Liver (tissue), 9 donors: Measurements from ENCODE around the gene RHEX. TPM values are rescaled to one million over a fixed set of nuclear protein-coding genes. Genes with fewer than 3 reads are reported as not detected.

ENCODE experiments used
- DNase-seq: peaks from one replicate; pipeline ENCODE4 v3.0.0-alpha.2; 2017; ENCODE audit warnings: low spot score
- H3K27ac ChIP-seq, 2 donors: one replicate each; pipeline ENCODE4 v1.7.0; 2013; ENCODE audit warnings: inconsistent platforms in 2 of 2, low read length in 2 of 2, control low read depth in 1 of 2, low read depth in 1 of 2, mild to moderate bottlenecking in 1 of 2
- H3K27me3 ChIP-seq, 4 donors: one replicate each; pipeline versions ENCODE4 v1.6.1 to v1.7.0; 2013; ENCODE audit warnings: low read length in 3 of 4, inconsistent platforms in 1 of 4, mild to moderate bottlenecking in 1 of 4, moderate library complexity in 1 of 4; ENCODE audit not compliant: control insufficient read depth in 4 of 4, insufficient read depth in 4 of 4
- H3K36me3 ChIP-seq, 4 donors: one replicate each; pipeline versions ENCODE4 v1.6.1 to v1.7.0; 2013; ENCODE audit warnings: low read length in 3 of 4, mild to moderate bottlenecking in 3 of 4, low read depth in 1 of 4, moderate library complexity in 1 of 4; ENCODE audit not compliant: control insufficient read depth in 4 of 4, insufficient read depth in 3 of 4
- H3K4me1 ChIP-seq, 4 donors: one replicate each; pipeline versions ENCODE4 v1.6.1 to v1.7.0; 2013; ENCODE audit warnings: low read length in 3 of 4, mild to moderate bottlenecking in 3 of 4, moderate library complexity in 1 of 4; ENCODE audit not compliant: control insufficient read depth in 4 of 4, insufficient read depth in 4 of 4
- H3K4me3 ChIP-seq, 3 donors: one replicate each; pipeline versions ENCODE4 v1.6.1 to v1.7.0; 2013; ENCODE audit warnings: low read length in 3 of 3, control low read depth in 1 of 3, low read depth in 1 of 3, mild to moderate bottlenecking in 1 of 3
- H3K9ac ChIP-seq, 2 donors: one replicate each; pipeline ENCODE4 v1.7.0; 2013; ENCODE audit warnings: low read length in 2 of 2, mild to moderate bottlenecking in 2 of 2, moderate library complexity in 2 of 2, control low read depth in 1 of 2, low read depth in 1 of 2
- H3K9me3 ChIP-seq, 4 donors: one replicate each; pipeline versions ENCODE4 v1.6.1 to v1.7.0; 2013; ENCODE audit warnings: low read length in 3 of 4; ENCODE audit not compliant: control insufficient read depth in 4 of 4
- ATF3 ChIP-seq: IDR thresholded peaks from 2 replicates; pipeline ENCODE4 v1.6.1; 2016; ENCODE audit warnings: antibody characterized with exemption
- EGR1 ChIP-seq, 2 donors: IDR thresholded peaks; 2 replicates each; pipeline ENCODE4 v1.6.1; 2016 to 2018; ENCODE audit warnings: antibody characterized with exemption in 2 of 2, low read depth in 2 of 2
- FOXA1 ChIP-seq: IDR thresholded peaks from 2 replicates; pipeline ENCODE4 v1.6.1; 2016; ENCODE audit warnings: antibody characterized with exemption
- FOXA2 ChIP-seq: IDR thresholded peaks from 2 replicates; pipeline ENCODE4 v1.6.1; 2016; ENCODE audit warnings: antibody characterized with exemption
- GABPA ChIP-seq, 2 donors: IDR thresholded peaks in 1 of 2; conservative IDR thresholded peaks in 1 of 2; 2 replicates each; pipeline ENCODE4 v1.6.1; 2016; ENCODE audit warnings: antibody characterized with exemption in 2 of 2, mild to moderate bottlenecking in 1 of 2, moderate library complexity in 1 of 2
- HNF4A ChIP-seq, 2 donors: conservative IDR thresholded peaks; 2 replicates each; pipeline ENCODE4 v1.6.1; 2016; ENCODE audit warnings: antibody characterized with exemption in 2 of 2, mild to moderate bottlenecking in 2 of 2
- HNF4G ChIP-seq: IDR thresholded peaks from 2 replicates; pipeline ENCODE4 v1.6.1; 2016; ENCODE audit warnings: antibody characterized with exemption
- JUND ChIP-seq, 2 donors: IDR thresholded peaks; 2 replicates each; pipeline ENCODE4 v1.6.1; 2016; ENCODE audit warnings: antibody characterized with exemption in 2 of 2
- NR2F2 ChIP-seq: IDR thresholded peaks from 2 replicates; pipeline ENCODE4 v1.6.1; 2016; ENCODE audit warnings: antibody characterized with exemption
- RAD21 ChIP-seq, 2 donors: IDR thresholded peaks; 2 replicates each; pipeline ENCODE4 v1.6.1; 2016; ENCODE audit warnings: antibody characterized with exemption in 2 of 2, mild to moderate bottlenecking in 2 of 2
- REST ChIP-seq: IDR thresholded peaks from 2 replicates; pipeline ENCODE4 v1.6.1; 2016; ENCODE audit warnings: antibody characterized with exemption, mild to moderate bottlenecking
- RXRA ChIP-seq, 2 donors: IDR thresholded peaks; 2 replicates each; pipeline ENCODE4 v1.6.1; 2017 to 2018; ENCODE audit warnings: antibody characterized with exemption in 2 of 2, mild to moderate bottlenecking in 1 of 2
- SP1 ChIP-seq: IDR thresholded peaks from 2 replicates; pipeline ENCODE4 v1.6.1; 2018; ENCODE audit warnings: antibody characterized with exemption, mild to moderate bottlenecking
- TAF1 ChIP-seq: conservative IDR thresholded peaks from 2 replicates; pipeline ENCODE4 v1.6.1; 2016; ENCODE audit warnings: antibody characterized with exemption, mild to moderate bottlenecking
- YY1 ChIP-seq: IDR thresholded peaks from 2 replicates; pipeline ENCODE4 v1.6.1; 2016; ENCODE audit warnings: antibody characterized with exemption, mild to moderate bottlenecking
- ZBTB33 ChIP-seq: IDR thresholded peaks from 2 replicates; pipeline ENCODE4 v1.6.1; 2016; ENCODE audit warnings: antibody characterized with exemption
- WGBS: extraction: QIAGEN DNeasy Blood & Tissue Kit; methylation state at CpG from one replicate; pipeline ENCODE4 v1.1.7; 2013; 5-methylcytosine and 5-hydroxymethylcytosine counted together
- polyA plus RNA-seq, 2 donors: library from polyadenylated mRNA; stranded (reverse) in 1 of 2; unstranded in 1 of 2; fragments of 200-250 nt in 1 of 2; fragments of >200 nt in 1 of 2; fragmentation: Nextera tagmentation in 1 of 2; extraction: Ambion mirVana in 1 of 2; gene quantifications; one replicate each; pipeline versions ENCODE4 v1.2.1 to v1.2.3, GENCODE V29; 2013 to 2015
- total RNA-seq, 2 donors: library from RNA; depleted of rRNA; stranded (reverse); fragments of >200 nt; gene quantifications; one replicate each; pipeline ENCODE4 v1.2.3, GENCODE V29; 2014
- TF ChIP-seq, protein P1 (sequence below): fragments of 150-350 bp; IDR thresholded peaks from 2 replicates; pipeline ENCODE4 v1.5.1; 2017; ENCODE audit warnings: improper control_type of control experiment, low read depth, low read length; ENCODE audit not compliant: missing input control
- TF ChIP-seq, protein P2 (sequence below): IDR thresholded peaks from 2 replicates; pipeline ENCODE4 v1.6.1; 2016; ENCODE audit warnings: antibody characterized with exemption
- donor health status: healthy.
- donor health status: healthy.
- donor health status: healthy.
- donor health status: healthy.
- donor health status: healthy.

RHEX gene
- total and polyA plus RNA-seq, 4 donors, result 0.15 to 2.8 (median 0.47) TPM

GRCh38 chr1:206089341-206089740, 36.4 kb downstream of the RHEX start:
- H3K4me1 ChIP-seq, result no peaks in the 10 kb centered on the region
- H3K27me3 ChIP-seq, result no peaks in the 10 kb centered on the region
- TF ChIP-seq SP1 (no peak), REST (no peak), GABPA (IDR thresholded peaks at IDR 0.05 in 1 of 2, conservative IDR thresholded peaks at IDR 0.05 in 1 of 2) (no peak), EGR1 (IDR thresholded peaks at IDR 0.05; ENCODE audit: low read depth in 2 of 2) (no peak), HNF4A (conservative IDR thresholded peaks at IDR 0.05) (no peak), ZBTB33 (no peak), TAF1 (no peak), JUND (IDR thresholded peaks at IDR 0.05) (no peak), YY1 (no peak), FOXA1 (no peak), HNF4G (no peak), ATF3 (no peak), NR2F2 (no peak), FOXA2 (no peak), RAD21 (IDR thresholded peaks at IDR 0.05) (no peak), RXRA (IDR thresholded peaks at IDR 0.05) (no peak)
- TF ChIP-seq, protein P1, sequence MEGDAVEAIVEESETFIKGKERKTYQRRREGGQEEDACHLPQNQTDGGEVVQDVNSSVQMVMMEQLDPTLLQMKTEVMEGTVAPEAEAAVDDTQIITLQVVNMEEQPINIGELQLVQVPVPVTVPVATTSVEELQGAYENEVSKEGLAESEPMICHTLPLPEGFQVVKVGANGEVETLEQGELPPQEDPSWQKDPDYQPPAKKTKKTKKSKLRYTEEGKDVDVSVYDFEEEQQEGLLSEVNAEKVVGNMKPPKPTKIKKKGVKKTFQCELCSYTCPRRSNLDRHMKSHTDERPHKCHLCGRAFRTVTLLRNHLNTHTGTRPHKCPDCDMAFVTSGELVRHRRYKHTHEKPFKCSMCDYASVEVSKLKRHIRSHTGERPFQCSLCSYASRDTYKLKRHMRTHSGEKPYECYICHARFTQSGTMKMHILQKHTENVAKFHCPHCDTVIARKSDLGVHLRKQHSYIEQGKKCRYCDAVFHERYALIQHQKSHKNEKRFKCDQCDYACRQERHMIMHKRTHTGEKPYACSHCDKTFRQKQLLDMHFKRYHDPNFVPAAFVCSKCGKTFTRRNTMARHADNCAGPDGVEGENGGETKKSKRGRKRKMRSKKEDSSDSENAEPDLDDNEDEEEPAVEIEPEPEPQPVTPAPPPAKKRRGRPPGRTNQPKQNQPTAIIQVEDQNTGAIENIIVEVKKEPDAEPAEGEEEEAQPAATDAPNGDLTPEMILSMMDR, result no peak
- TF ChIP-seq, protein P2, sequence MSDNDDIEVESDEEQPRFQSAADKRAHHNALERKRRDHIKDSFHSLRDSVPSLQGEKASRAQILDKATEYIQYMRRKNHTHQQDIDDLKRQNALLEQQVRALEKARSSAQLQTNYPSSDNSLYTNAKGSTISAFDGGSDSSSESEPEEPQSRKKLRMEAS, result no peak
- H3K36me3 ChIP-seq, result no peaks in the 10 kb centered on the region
- H3K4me3 ChIP-seq, result no peak overlapping the region
- no peak overlapping the region for H3K9ac ChIP-seq
- no peaks in the 10 kb centered on the region for H3K9me3 ChIP-seq
- WGBS, result 82% methylated on average over 3 of the region's 3 CpGs
- no peak overlapping the region for H3K27ac ChIP-seq
- no peak for DNase-seq

DNA sequence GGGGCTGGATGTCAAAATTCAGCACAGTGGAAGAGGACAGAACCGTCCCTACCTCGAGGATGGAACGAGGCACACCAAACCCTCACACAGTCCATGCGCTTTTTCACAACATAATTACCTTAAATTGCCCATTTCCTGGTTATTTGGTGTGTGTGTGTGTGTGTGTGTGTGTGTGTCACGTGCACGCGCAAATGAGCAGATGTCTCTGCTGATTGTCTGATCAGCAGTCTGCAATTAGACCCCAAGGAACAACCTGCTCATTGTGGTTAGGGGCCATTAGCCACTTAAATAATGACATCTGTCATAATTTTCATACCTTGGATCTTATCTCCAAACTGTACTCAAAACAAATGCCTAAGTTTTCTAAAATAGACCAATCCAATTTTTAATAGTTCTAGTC, 41.1 kb downstream of the RHEX start:
- Histone ChIP-seq H3K27ac (no peak overlapping the region), H3K4me3 (no peak overlapping the region), H3K9me3 (no peaks in the 10 kb centered on the region), H3K9ac (no peak overlapping the region), H3K27me3 (no peaks in the 10 kb centered on the region), H3K36me3 (no peaks in the 10 kb centered on the region), H3K4me1 (no peaks in the 10 kb centered on the region)
- WGBS, result 71% methylated on average over 7 of the region's 7 CpGs
- DNase-seq, result no peak
- TF ChIP-seq NR2F2, result no peak
- no peak for TF ChIP-seq HNF4G
- no peak for TF ChIP-seq SP1
- no peak for TF ChIP-seq YY1
- no peak for TF ChIP-seq JUND (IDR thresholded peaks at IDR 0.05)
- TF ChIP-seq ZBTB33, result no peak
- TF ChIP-seq RXRA (IDR thresholded peaks at IDR 0.05), result no peak
- TF ChIP-seq, protein P1, result no peak
- no peak for TF ChIP-seq RAD21 (IDR thresholded peaks at IDR 0.05)
- no peak for TF ChIP-seq ATF3
- TF ChIP-seq EGR1 (IDR thresholded peaks at IDR 0.05; ENCODE audit: low read depth in 2 of 2), result no peak
- no peak for TF ChIP-seq FOXA1
- TF ChIP-seq TAF1, result no peak
- TF ChIP-seq GABPA (IDR thresholded peaks at IDR 0.05 in 1 of 2, conservative IDR thresholded peaks at IDR 0.05 in 1 of 2), result no peak
- TF ChIP-seq, protein P2, result no peak
